AG08396 (cell line): ENCODE measurements around the gene CALR.
"Not testable (repeated sequence)": the region's sequence is repeated elsewhere in the genome, so short reads cannot be mapped to it uniquely, and the experiment has no call there.

Experiments used
- DNase-seq: peaks from one replicate; pipeline ENCODE4 v3.0.0; 2012; ENCODE audit warnings: low spot score, mixed read lengths

Gene CALR

GRCh38 chr19:12937927-12938778, at the start of gene CALR:
Gene CALR (plus strand): TSS chr19:12938609. CDS start chr19:12938680, 71 bp downstream.
- DNase-seq, result peak; percentile 99

DNA sequence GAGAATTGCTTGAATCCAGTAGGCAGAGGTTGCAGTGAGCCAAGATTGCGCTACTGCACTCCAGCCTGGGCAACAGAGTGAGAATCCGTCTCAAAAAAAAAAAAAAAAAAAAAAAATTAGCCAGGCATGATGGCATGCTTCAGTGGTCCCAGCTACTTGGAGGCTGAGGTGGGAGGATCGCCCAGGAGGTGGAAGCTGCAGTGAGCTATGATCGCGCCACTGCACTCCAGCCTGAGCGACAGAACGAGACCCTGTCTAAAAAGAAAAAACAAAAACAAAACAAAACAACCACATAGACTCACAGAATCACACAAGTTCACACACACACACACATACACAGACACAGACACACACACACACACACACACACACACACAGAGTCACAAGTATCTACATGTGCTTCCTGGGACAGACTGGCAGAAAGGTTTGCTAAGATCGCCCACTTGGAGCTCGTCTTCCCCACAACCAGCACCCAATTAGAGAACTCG, 48.1 kb upstream of the CALR start:
- DNase-seq, result not testable (repeated sequence)

DNA sequence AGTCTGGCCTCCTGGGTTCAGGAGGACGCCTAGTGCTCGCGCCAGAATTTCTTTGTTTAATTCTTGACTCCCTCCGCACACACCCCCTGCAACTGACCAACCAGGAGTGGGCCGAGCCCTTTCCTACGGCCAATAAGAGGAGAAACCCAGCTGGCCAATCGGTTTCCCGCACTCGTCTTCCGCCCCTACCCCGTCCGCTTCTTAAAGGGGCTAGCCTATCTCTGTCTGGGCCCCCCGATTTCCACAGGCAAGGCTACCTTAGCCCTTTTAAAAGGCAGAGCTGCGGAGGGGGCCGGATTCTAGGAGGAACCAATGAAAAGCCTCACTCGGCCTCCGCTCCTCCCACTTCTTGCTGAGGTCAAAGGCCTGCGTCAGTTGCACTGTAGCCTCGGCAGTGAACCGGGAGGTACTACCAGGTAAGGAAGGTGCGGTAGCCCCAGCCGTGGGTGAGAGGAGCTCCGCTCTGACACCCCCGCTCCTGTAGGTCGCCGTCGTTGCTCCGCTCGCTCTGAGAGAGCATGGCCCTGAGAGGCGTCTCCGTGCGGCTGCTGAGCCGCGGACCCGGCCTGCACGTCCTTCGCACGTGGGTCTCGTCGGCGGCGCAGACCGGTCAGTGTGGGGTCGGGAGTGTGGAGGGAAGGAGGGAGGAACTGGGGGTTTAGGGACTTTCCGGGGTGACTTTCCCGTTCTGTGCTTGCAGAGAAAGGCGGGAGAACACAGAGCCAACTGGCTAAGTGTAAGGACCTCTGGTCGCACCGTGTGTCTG, 47.4 kb upstream of the CALR start, which contains the start of gene GCDH:
Gene GCDH, plus strand, starts transcription at position 374 of the 766 bp plus-strand sequence. Its CDS starts 145 bp downstream, at position 519.
- peak; percentile 99 for DNase-seq

- no peak for DNase-seq
Measured at GRCh38 chr19:12891553-12892021, 46.8 kb upstream of the CALR start.

DNA sequence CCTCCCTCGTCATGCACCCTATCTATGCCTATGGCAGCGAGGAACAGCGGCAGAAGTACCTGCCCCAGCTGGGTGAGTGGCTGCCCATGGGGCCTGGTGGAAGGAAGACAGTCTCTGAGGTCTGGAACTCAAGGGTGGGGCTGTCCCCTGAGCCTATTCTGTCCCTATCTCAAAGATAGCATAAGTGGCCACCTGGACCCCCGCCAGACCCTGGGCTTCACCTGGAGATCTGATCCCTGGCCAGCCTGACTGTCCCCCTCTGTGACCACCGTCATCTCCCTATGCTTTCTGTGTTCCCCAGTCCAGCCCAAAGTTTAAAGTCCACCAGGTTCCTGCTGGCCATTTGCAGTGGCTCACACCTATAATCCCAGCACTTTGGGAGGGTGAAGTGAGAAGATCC, 44.8 kb upstream of the CALR start:
- no peak for DNase-seq

DNA sequence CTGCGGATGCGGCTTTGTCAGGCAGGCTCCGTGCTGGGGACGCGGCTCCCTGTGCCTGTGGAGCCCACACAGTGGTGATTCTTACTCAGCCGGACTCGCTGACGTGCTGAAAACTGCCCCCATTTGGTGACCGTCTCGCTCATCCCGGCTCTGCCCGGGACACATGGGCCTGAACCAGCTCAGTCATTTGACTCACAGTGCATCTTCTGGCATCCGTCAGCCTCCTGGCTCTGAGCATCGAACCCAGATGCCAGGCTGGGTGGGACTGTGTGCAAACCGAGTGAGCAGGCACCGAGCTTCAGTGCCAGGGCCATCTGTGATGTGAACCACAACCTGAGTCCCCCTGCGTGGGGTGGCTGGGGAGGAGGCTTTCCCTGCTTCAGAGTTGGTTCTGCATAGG, 41.9 kb upstream of the CALR start:
- no peak for DNase-seq

GRCh38 chr19:12899891-12900518, 38.4 kb upstream of the CALR start:
- no peak for DNase-seq

DNA sequence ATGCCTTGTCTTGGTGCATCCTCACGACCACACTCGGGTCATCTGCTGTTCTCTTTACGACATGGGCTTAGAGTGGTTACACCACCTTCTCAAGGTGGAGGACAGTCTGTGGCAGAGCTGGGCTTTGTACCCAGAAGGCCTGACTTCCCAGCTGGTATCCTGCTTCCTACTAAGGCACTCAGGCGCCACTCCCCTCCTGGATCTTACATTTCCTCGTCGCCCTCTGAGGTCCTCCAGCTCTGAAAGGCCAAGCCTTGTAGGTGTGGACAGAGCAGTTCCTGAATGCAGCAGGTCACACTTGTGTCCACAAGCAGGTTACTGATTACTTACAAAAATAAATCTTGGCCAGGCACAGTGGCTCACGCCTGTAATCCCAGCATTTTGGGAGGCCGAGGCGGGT, 31.2 kb upstream of the CALR start:
- no peak for DNase-seq

DNA sequence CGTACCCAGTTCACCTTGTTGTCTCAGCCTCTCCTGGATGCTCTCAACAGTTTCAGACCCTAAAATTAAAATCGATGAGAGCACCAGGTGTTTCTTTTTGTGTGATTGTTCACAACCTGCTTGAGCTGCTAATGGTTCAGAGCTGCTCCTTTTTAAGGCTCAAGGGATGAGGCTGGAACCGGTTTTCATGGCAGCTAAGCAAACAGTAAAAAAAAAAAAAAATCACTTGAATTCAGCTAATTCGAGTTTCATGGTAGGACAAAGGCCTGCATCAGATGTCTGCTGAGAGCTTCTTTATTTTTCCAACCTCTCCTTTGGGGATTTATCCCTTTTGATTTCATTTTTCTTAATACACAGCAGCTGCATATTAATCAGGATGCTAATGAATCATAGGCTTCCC, 25.8 kb upstream of the CALR start:
- DNase-seq, result no peak

DNA sequence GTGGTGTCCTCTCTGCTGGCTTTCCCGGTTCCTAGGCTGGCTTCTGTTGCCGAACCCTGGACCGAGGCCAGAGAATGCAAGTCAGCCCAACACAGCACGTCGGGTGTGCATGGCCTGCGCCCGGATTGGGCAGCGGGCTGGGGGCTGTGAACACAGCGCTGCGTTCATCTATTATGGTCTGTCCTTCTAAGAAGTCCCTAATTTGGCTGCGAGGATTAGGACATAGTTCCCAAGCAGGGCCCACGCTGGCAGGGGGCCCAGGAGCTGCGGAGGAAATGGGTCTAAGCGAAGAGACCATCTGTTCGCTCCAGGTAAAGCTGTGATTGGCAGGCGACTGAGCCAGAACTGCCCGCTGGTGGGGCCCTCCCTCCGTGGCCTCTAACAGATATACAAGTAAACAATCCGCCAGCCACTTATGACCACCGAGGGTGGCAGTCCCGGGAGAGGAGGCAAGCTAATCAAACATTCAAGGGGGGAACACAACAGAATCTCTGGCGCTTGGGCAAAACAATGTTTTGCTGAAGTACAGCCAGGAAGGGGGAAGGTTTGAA, 25.3 kb upstream of the CALR start:
- DNase-seq, result peak; percentile 73

- no peak for DNase-seq
Measured at GRCh38 chr19:12913851-12914690, 24.3 kb upstream of the CALR start.

GRCh38 chr19:12915860-12916259, 22.5 kb upstream of the CALR start:
- not testable (repeated sequence) for DNase-seq

GRCh38 chr19:12918253-12918652, 20.2 kb upstream of the CALR start:
- no peak for DNase-seq

GRCh38 chr19:12921047-12921446, 17.4 kb upstream of the CALR start:
- no peak for DNase-seq

- DNase-seq, result no peak
Measured at GRCh38 chr19:12922959-12923358, 15.4 kb upstream of the CALR start.

GRCh38 chr19:12924621-12925310, 13.6 kb upstream of the CALR start:
- DNase-seq, result no peak

DNA sequence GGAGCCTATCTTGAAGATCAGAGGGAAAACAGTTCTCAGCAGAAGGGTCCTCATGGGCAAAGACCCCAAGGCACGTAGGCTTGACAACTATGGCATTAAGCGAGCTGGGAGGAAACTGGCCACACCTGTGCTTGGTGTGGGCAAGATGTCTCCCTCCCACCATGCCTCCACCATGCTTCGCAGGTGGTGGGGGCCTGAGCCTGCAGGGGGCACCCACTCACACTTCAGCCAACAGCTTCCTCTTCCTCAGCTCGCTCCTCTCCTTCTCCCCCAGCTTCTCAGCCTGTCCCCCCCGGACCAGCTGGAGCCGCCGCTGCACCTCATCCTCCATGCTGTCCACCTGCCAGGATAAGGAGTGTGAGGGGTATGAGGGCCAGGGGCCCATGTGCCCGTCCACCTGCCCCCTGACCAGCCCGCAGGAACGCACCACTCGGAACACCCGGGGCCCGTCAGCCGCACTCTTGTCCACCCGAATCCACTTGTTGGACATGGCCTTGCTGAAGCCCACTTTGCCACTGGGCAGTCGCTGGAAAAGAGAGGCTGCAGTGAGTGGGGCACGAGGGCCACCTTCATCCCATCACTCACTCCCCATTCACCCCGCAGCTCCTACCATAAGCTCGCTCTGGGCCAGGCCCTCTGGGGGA, 8.3 kb upstream of the CALR start:
- no peak for DNase-seq

- no peak for DNase-seq
Measured at GRCh38 chr19:12932392-12933286, 5.8 kb upstream of the CALR start.
